SK-N-SH treated with all-trans-retinoic acid at 6 μM for 48 hours (cell line): ENCODE results near the gene NPLOC4.

Experiments
- ATAC-seq: fragments of 200-7000 bp; cut with Tn5 transposase; 3 replicates; pipeline ENCODE4 v1.9.1; 2020; ENCODE audit warnings: mild to moderate bottlenecking, moderate library complexity
- ARNTL ChIP-seq: fragments of 450-650 bp; formaldehyde crosslinking; IDR thresholded peaks from 2 replicates; pipeline ENCODE4 v1.5.0; 2020; ENCODE audit warnings: low read depth, mild to moderate bottlenecking, moderate library complexity, borderline replicate concordance
- BACH2 ChIP-seq: fragments of 250-450 bp; sonication (Bioruptor Pico); IDR thresholded peaks from 2 replicates; pipeline ENCODE4 v1.9.0; 2021; ENCODE audit warnings: mild to moderate bottlenecking, borderline replicate concordance
- ESRRG ChIP-seq: fragments of 250-450 bp; sonication (Bioruptor Pico); IDR thresholded peaks from 2 replicates; pipeline ENCODE4 v1.6.1; 2021; ENCODE audit warnings: mild to moderate bottlenecking
- GLIS3 ChIP-seq: fragments of 250-450 bp; sonication (Bioruptor Pico); IDR thresholded peaks from 2 replicates; pipeline ENCODE4 v1.5.0; 2020; ENCODE audit warnings: mild to moderate bottlenecking, moderate library complexity
- ISL1 ChIP-seq: fragments of 250-450 bp; sonication (Bioruptor Pico); IDR thresholded peaks from 2 replicates; pipeline ENCODE4 v2.1.2; 2022; ENCODE audit warnings: mild to moderate bottlenecking, moderate library complexity
- PPARA ChIP-seq: fragments of 250-450 bp; sonication (Bioruptor Pico); IDR thresholded peaks from 2 replicates; pipeline ENCODE4 v1.5.0; 2020; ENCODE audit warnings: mild to moderate bottlenecking, borderline replicate concordance
- RARB ChIP-seq: fragments of 250-450 bp; sonication (Bioruptor Pico); IDR thresholded peaks from 2 replicates; pipeline ENCODE4 v1.8.0; 2021; ENCODE audit warnings: mild to moderate bottlenecking, moderate library complexity
- SNAI2 ChIP-seq: fragments of 250-450 bp; sonication (Bioruptor Pico); IDR thresholded peaks from 2 replicates; pipeline ENCODE4 v1.5.0; 2020; ENCODE audit warnings: mild to moderate bottlenecking, moderate library complexity
- TCF4 ChIP-seq: fragments of 250-450 bp; sonication (Bioruptor Pico); IDR thresholded peaks from 2 replicates; pipeline ENCODE4 v1.8.0; 2021; ENCODE audit warnings: mild to moderate bottlenecking, moderate library complexity, borderline replicate concordance
- TOX ChIP-seq: fragments of 250-450 bp; sonication (Bioruptor Pico); IDR thresholded peaks from 2 replicates; pipeline ENCODE4 v1.8.0; 2021; ENCODE audit warnings: mild to moderate bottlenecking, moderate library complexity, borderline replicate concordance
- ZC3H10 ChIP-seq: fragments of 250-450 bp; sonication (Bioruptor Pico); IDR thresholded peaks from 2 replicates; pipeline ENCODE4 v1.5.1; 2021; ENCODE audit warnings: mild to moderate bottlenecking, moderate library complexity
- ZFP3 ChIP-seq: fragments of 250-450 bp; sonication (Bioruptor Pico); IDR thresholded peaks from 2 replicates; pipeline ENCODE4 v1.5.0; 2020; ENCODE audit warnings: mild to moderate bottlenecking, moderate library complexity
- ZFP30 ChIP-seq: fragments of 450-650 bp; formaldehyde crosslinking; IDR thresholded peaks from 2 replicates; pipeline ENCODE4 v1.5.0; 2022; ENCODE audit warnings: mild to moderate bottlenecking, moderate library complexity
- ZNF565 ChIP-seq: fragments of 450-650 bp; formaldehyde crosslinking; conservative IDR thresholded peaks from 2 replicates; pipeline ENCODE4 v1.5.0; 2020; ENCODE audit warnings: low read depth, mild to moderate bottlenecking, moderate library complexity
- ZNF70 ChIP-seq: fragments of 450-650 bp; formaldehyde crosslinking; IDR thresholded peaks from 2 replicates; pipeline ENCODE4 v1.5.0; 2020; ENCODE audit warnings: mild to moderate bottlenecking, moderate library complexity
- TF ChIP-seq, protein P1 (sequence below): fragments of 250-450 bp; sonication (Bioruptor Pico); IDR thresholded peaks from 2 replicates; pipeline ENCODE4 v1.5.1; 2021; ENCODE audit warnings: mild to moderate bottlenecking, moderate library complexity
- TF ChIP-seq, protein P2 (sequence below): fragments of 250-450 bp; sonication (Bioruptor Pico); IDR thresholded peaks from 2 replicates; pipeline ENCODE4 v1.5.0; 2020; ENCODE audit warnings: mild to moderate bottlenecking, moderate library complexity
- TF ChIP-seq, protein P3 (sequence below): fragments of 250-450 bp; sonication (Bioruptor Pico); IDR thresholded peaks from 2 replicates; pipeline ENCODE4 v1.5.1; 2020; ENCODE audit warnings: low read depth, mild to moderate bottlenecking, moderate library complexity
- TF ChIP-seq, protein P4 (sequence below): fragments of 250-450 bp; sonication (Bioruptor Pico); IDR thresholded peaks from 2 replicates; pipeline ENCODE4 v1.8.0; 2020; ENCODE audit warnings: mild to moderate bottlenecking, moderate library complexity, borderline replicate concordance

NPLOC4 gene

DNA sequence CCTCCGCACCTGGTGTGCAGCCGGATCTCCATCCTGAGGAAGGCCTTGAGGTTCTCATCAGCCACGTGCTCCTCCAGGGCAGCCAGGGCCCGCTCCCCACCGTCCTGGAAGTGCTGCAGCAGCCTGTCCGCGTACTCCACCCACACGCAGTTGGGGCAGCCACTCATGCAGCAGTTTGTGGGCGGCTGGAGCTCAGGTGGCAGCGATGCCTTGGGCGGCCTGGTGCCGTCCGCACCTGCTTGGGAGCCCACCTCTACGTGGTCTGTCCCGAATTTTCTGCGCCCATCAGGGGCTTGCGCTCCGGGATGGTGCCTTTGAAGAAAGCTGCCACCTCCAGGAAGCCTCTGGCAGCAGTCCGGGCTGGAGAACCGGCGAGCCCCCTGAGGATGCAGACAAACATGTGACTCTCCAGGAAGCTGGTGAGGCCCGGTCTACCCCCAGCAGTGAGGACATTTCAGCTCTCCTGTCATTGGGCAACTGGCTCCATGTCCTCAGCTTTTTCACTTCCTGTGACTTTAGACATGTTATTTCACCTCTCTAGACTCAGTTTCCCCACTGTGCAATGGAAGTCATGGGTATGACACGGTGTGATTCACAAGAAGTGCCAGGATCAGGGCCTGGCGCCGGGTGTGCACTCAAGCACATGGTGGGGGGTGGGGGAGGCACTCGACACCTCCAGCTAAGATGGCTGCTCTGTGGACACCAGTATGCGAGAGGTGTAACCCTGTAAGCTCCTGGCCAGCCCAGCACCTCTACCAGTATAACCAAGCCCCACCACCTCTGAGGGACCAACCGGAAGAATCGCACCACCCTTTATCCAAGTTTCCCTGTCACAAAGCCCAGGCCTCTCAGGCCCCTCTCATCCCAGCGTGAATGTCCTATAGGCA lies 28.5 kb upstream of the NPLOC4 start:
- TF ChIP-seq ISL1 (CRISPR knock-in tag) (no peak; the same call in 1 of the 2 replicates), PPARA (CRISPR knock-in tag) (no peak), ZNF565 (no peak), ARNTL (CRISPR knock-in tag) (no peak), TCF4 (CRISPR knock-in tag) (no peak), SNAI2 (CRISPR knock-in tag) (0 out of 2 replicates have a peak, but pooled peaks have one; percentile 24), GLIS3 (CRISPR knock-in tag) (no peak), ZFP3 (CRISPR knock-in tag) (0 out of 2 replicates have a peak, but pooled peaks have one; percentile 18), ZC3H10 (no peak), ESRRG (CRISPR knock-in tag) (no peak)
- TF ChIP-seq, protein P1, sequence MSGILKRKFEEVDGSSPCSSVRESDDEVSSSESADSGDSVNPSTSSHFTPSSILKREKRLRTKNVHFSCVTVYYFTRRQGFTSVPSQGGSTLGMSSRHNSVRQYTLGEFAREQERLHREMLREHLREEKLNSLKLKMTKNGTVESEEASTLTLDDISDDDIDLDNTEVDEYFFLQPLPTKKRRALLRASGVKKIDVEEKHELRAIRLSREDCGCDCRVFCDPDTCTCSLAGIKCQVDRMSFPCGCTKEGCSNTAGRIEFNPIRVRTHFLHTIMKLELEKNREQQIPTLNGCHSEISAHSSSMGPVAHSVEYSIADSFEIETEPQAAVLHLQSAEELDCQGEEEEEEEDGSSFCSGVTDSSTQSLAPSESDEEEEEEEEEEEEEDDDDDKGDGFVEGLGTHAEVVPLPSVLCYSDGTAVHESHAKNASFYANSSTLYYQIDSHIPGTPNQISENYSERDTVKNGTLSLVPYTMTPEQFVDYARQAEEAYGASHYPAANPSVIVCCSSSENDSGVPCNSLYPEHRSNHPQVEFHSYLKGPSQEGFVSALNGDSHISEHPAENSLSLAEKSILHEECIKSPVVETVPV (CRISPR knock-in tag) = no peak
- TF ChIP-seq, protein P2, sequence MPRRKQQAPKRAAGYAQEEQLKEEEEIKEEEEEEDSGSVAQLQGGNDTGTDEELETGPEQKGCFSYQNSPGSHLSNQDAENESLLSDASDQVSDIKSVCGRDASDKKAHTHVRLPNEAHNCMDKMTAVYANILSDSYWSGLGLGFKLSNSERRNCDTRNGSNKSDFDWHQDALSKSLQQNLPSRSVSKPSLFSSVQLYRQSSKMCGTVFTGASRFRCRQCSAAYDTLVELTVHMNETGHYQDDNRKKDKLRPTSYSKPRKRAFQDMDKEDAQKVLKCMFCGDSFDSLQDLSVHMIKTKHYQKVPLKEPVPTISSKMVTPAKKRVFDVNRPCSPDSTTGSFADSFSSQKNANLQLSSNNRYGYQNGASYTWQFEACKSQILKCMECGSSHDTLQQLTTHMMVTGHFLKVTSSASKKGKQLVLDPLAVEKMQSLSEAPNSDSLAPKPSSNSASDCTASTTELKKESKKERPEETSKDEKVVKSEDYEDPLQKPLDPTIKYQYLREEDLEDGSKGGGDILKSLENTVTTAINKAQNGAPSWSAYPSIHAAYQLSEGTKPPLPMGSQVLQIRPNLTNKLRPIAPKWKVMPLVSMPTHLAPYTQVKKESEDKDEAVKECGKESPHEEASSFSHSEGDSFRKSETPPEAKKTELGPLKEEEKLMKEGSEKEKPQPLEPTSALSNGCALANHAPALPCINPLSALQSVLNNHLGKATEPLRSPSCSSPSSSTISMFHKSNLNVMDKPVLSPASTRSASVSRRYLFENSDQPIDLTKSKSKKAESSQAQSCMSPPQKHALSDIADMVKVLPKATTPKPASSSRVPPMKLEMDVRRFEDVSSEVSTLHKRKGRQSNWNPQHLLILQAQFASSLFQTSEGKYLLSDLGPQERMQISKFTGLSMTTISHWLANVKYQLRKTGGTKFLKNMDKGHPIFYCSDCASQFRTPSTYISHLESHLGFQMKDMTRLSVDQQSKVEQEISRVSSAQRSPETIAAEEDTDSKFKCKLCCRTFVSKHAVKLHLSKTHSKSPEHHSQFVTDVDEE (CRISPR knock-in tag) = no peak
- TF ChIP-seq, protein P3, sequence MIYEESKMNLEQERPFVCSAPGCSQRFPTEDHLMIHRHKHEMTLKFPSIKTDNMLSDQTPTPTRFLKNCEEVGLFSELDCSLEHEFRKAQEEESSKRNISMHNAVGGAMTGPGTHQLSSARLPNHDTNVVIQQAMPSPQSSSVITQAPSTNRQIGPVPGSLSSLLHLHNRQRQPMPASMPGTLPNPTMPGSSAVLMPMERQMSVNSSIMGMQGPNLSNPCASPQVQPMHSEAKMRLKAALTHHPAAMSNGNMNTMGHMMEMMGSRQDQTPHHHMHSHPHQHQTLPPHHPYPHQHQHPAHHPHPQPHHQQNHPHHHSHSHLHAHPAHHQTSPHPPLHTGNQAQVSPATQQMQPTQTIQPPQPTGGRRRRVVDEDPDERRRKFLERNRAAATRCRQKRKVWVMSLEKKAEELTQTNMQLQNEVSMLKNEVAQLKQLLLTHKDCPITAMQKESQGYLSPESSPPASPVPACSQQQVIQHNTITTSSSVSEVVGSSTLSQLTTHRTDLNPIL (CRISPR knock-in tag) = no peak
- peak; percentile 16; the same call in 2 of the 3 replicates for ATAC-seq

DNA sequence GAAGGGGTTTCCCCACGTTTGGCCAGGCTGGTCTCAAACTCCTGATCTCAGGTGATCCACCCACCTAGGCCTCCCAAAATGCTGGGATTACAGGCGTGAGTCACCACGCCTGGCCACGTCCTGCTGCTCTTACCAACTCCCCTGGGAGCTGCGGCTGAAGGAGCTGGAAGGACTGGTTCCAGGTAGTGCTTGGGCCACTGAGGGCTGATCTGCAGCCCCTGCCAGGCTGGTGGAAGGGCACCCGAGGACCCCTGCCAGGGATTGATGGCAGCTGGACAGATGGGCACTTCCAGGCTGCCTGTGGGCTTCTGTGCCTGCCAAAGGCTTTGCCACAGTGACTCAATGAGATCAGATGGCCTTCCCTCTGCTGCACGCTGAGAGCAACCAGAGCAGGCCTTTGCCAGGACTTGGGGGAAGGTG lies 27.1 kb upstream of the NPLOC4 start:
- no peak for ATAC-seq
- no peak for TF ChIP-seq ESRRG (CRISPR knock-in tag)
- no peak for TF ChIP-seq ZFP3 (CRISPR knock-in tag)
- TF ChIP-seq ZNF70 = no peak
- TF ChIP-seq, protein P4, sequence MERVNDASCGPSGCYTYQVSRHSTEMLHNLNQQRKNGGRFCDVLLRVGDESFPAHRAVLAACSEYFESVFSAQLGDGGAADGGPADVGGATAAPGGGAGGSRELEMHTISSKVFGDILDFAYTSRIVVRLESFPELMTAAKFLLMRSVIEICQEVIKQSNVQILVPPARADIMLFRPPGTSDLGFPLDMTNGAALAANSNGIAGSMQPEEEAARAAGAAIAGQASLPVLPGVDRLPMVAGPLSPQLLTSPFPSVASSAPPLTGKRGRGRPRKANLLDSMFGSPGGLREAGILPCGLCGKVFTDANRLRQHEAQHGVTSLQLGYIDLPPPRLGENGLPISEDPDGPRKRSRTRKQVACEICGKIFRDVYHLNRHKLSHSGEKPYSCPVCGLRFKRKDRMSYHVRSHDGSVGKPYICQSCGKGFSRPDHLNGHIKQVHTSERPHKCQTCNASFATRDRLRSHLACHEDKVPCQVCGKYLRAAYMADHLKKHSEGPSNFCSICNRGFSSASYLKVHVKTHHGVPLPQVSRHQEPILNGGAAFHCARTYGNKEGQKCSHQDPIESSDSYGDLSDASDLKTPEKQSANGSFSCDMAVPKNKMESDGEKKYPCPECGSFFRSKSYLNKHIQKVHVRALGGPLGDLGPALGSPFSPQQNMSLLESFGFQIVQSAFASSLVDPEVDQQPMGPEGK (CRISPR knock-in tag) = no peak
- TF ChIP-seq, protein P1 (CRISPR knock-in tag) = no peak
- TF ChIP-seq BACH2 (CRISPR knock-in tag) = no peak
- no peak for TF ChIP-seq ZNF565
- no peak for TF ChIP-seq ISL1 (CRISPR knock-in tag)
- TF ChIP-seq ZC3H10 = no peak

DNA sequence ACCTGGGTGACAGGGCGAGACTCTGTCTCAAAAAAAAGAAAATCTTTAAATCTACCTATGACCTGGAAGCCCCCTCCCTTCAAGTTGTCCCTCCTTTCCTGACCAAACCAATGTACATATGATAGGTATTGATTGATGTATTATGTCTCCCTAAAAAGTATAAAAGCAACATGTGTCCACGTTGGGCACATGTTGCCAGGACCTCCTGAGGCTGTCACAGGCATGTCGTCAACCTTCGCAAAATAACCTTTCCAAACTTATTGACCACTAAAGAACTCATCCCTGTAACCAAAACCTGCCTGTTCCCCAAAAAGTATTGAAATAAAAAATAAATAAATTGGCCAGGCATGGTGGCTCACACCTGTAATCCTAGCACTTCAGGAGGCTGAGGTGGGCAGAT lies 25.1 kb upstream of the NPLOC4 start:
- no peak for ATAC-seq
- TF ChIP-seq, protein P3 (CRISPR knock-in tag) = no peak
- TF ChIP-seq ZFP30 (CRISPR knock-in tag) = no peak
- TF ChIP-seq, protein P4 (CRISPR knock-in tag) = no peak
- TF ChIP-seq, protein P2 (CRISPR knock-in tag) = no peak
- TF ChIP-seq ZC3H10 = no peak
- no peak for TF ChIP-seq ZFP3 (CRISPR knock-in tag)
- TF ChIP-seq TOX (CRISPR knock-in tag) = no peak
- no peak for TF ChIP-seq GLIS3 (CRISPR knock-in tag)
- no peak for TF ChIP-seq RARB (CRISPR knock-in tag)
